CD4-positive, alpha-beta T cell (primary cell): Measurements from ENCODE around the gene GRIA3. TPM values are rescaled to one million over a fixed set of nuclear protein-coding genes. Genes with fewer than 3 reads are reported as not detected.

Experiments
- ATAC-seq: fragments of 200-7000 bp; cut with Tn5 transposase; one replicate; pipeline ENCODE4 v1.10.0; 2022; ENCODE audit warnings: mild to moderate bottlenecking; ENCODE audit not compliant: poor library complexity
- CTCF ChIA-PET: fragments of 350-600 bp; sonication (Branson Sonifier 250); formaldehyde crosslinking; loops from one replicate; lab custom pipeline; 2021; ENCODE audit warnings: antibody characterized with exemption, inconsistent platforms; lab: Charles Lee
- POLR2A ChIA-PET: fragments of 350-600 bp; sonication (Branson Sonifier 250); formaldehyde crosslinking; loops from one replicate; lab custom pipeline; 2021; ENCODE audit warnings: antibody characterized with exemption, inconsistent platforms; lab: Charles Lee
- DNase-seq, 14 experiments: peaks; one replicate each; pipeline ENCODE4 v3.0.0-alpha.2; 2013 to 2020; ENCODE audit warnings: mixed read lengths in 2 of 14
- H3K27ac ChIP-seq, 2 donors: one replicate each; pipeline versions ENCODE4 v1.5.1 to v1.7.0; 2013; ENCODE audit warnings: low read length in 2 of 2, low read depth in 1 of 2, mild to moderate bottlenecking in 1 of 2
- H3K27me3 ChIP-seq, 2 experiments: 1 replicate in 1 of 2; 2 replicates in 1 of 2; pipeline versions ENCODE4 v1.6.1 to v1.7.0; 2013; ENCODE audit warnings: low read length in 2 of 2, control low read depth in 1 of 2, mild to moderate bottlenecking in 1 of 2, moderate library complexity in 1 of 2; ENCODE audit not compliant: insufficient read depth in 2 of 2, control insufficient read depth in 1 of 2
- H3K36me3 ChIP-seq: one replicate; pipeline ENCODE4 v1.6.1; 2013; ENCODE audit warnings: low read length, control low read depth; ENCODE audit not compliant: insufficient read depth
- H3K4me1 ChIP-seq: one replicate; pipeline ENCODE4 v1.6.1; 2013; ENCODE audit warnings: low read length, control low read depth; ENCODE audit not compliant: insufficient read depth
- H3K4me3 ChIP-seq: one replicate; pipeline ENCODE4 v1.5.1; 2013; ENCODE audit warnings: mild to moderate bottlenecking, low read length, moderate library complexity
- H3K9me3 ChIP-seq, 2 experiments: 1 replicate in 1 of 2; 2 replicates in 1 of 2; pipeline versions ENCODE4 v1.6.1 to v1.7.0; 2013; ENCODE audit warnings: low read length in 2 of 2, mild to moderate bottlenecking in 2 of 2, control low read depth in 1 of 2, moderate library complexity in 1 of 2; ENCODE audit not compliant: control insufficient read depth in 1 of 2, insufficient read depth in 1 of 2
- H3K27ac Mint-ChIP-seq: one replicate; pipeline ENCODE4 v1.8.0; 2020; ENCODE audit warnings: mixed read lengths
- H3K27me3 Mint-ChIP-seq: one replicate; pipeline ENCODE4 v1.8.0; 2021; ENCODE audit warnings: mixed read lengths
- H3K36me3 Mint-ChIP-seq: one replicate; pipeline ENCODE4 v1.8.0; 2021; ENCODE audit warnings: low read depth, mixed read lengths
- H3K4me1 Mint-ChIP-seq: one replicate; pipeline ENCODE4 v1.8.0; 2021; ENCODE audit warnings: low read depth, mixed read lengths
- H3K4me3 Mint-ChIP-seq: one replicate; pipeline ENCODE4 v1.8.0; 2020; ENCODE audit warnings: mild to moderate bottlenecking, mixed read lengths
- H3K9me3 Mint-ChIP-seq: one replicate; pipeline ENCODE4 v1.8.0; 2020; ENCODE audit warnings: mixed read lengths
- intact Hi-C, 2 experiments: fragments of 100-400 bp; cut with DNase I in 1 of 2; cut with micrococcal nuclease in 1 of 2; formaldehyde crosslinking; loops; one replicate each; pipeline versions ENCODE4 v1.15.1 to v1.9.0; 2023 to 2025; cut with DNase I, micrococcal nuclease
- total RNA-seq, 174 experiments: library from RNA in 2 of 174; stranded (reverse) in 2 of 174; gene quantifications; one replicate each; pipeline ENCODE4 v1.2.3 and lab custom pipeline; 2021 to 2026
- TF ChIP-seq, protein P1 (sequence below): fragments of 200-600 bp; IDR thresholded peaks from one replicate; pipeline ENCODE4 v1.8.0; 2022; ENCODE audit warnings: antibody characterized with exemption, mild to moderate bottlenecking

Gene GRIA3
- total RNA-seq, 2 experiments from 2014 or later, result not detected

DNA sequence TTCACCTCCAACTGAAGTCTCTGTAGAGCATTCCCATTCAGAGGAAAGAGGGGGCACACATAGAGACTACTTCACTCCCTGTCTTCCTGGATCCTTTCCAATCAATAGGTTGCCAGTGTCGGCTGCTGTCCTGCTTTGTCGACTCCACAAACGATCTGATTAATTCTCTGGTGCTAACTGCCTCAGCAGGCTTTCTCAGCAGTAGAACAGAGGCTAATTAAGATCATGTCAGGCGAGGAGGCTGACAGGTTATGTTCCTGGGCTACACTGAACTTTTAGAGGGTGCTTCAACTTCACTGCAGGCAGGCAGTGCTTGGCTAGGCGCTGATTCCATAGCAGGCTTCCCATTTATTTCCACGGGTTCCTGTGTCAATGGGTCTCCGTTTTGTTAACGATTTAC, 79.2 kb downstream of the GRIA3 start:
- H3K36me3 Mint-ChIP-seq, result no peaks in the 10 kb centered on the region
- intact Hi-C loops, result no loop called here
- Histone ChIP-seq H3K27ac (no peak overlapping the region), H3K27me3 (peaks cover 0 to 5% of the 10 kb centered on the region in 2 experiments), H3K4me3 (no peak overlapping the region), H3K9me3 (no peaks in the 10 kb centered on the region), H3K4me1 (no peaks in the 10 kb centered on the region), H3K36me3 (no peaks in the 10 kb centered on the region)
- TF ChIP-seq, protein P1, sequence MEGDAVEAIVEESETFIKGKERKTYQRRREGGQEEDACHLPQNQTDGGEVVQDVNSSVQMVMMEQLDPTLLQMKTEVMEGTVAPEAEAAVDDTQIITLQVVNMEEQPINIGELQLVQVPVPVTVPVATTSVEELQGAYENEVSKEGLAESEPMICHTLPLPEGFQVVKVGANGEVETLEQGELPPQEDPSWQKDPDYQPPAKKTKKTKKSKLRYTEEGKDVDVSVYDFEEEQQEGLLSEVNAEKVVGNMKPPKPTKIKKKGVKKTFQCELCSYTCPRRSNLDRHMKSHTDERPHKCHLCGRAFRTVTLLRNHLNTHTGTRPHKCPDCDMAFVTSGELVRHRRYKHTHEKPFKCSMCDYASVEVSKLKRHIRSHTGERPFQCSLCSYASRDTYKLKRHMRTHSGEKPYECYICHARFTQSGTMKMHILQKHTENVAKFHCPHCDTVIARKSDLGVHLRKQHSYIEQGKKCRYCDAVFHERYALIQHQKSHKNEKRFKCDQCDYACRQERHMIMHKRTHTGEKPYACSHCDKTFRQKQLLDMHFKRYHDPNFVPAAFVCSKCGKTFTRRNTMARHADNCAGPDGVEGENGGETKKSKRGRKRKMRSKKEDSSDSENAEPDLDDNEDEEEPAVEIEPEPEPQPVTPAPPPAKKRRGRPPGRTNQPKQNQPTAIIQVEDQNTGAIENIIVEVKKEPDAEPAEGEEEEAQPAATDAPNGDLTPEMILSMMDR, result no peak
- H3K4me1 Mint-ChIP-seq, result no peaks in the 10 kb centered on the region
- no peak for ATAC-seq
- H3K4me3 Mint-ChIP-seq, result no peak overlapping the region
- no peaks in the 10 kb centered on the region for H3K9me3 Mint-ChIP-seq
- no peak overlapping the region for H3K27ac Mint-ChIP-seq
- no peaks in the 10 kb centered on the region for H3K27me3 Mint-ChIP-seq
- POLR2A ChIA-PET, result no interaction called here
- CTCF ChIA-PET, result no interaction called here
- DNase-seq, result no peak

DNA sequence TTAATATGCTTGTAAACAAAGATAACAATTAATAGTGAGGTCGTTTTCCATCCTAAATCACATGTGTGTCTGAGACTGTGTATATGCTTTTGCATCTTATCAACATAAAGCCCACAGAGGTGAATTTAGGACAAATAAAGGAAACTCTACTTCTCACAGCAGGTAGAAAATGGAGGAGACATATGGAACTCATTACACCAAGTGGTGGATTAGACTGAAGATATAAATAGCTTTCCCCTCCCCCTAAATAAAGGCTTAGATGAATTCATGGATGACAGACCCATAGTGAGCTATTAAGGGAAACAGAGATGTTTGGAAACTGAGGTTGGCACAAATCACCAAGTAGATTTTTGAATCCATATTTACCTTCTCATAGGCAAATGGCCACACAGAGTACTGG, 79.7 kb downstream of the GRIA3 start:
- H3K9me3 ChIP-seq, result no peaks in the 10 kb centered on the region
- H3K4me3 ChIP-seq, result no peak overlapping the region
- peaks cover 0 to 5% of the 10 kb centered on the region in 2 experiments for H3K27me3 ChIP-seq
- H3K4me3 Mint-ChIP-seq, result no peak overlapping the region
- no peaks in the 10 kb centered on the region for H3K4me1 ChIP-seq
- no peak for ATAC-seq
- H3K27me3 Mint-ChIP-seq, result no peaks in the 10 kb centered on the region
- H3K27ac ChIP-seq, result no peak overlapping the region
- H3K4me1 Mint-ChIP-seq, result no peaks in the 10 kb centered on the region
- H3K9me3 Mint-ChIP-seq, result no peaks in the 10 kb centered on the region
- ChIA-PET POLR2A (no interaction called here), CTCF (no interaction called here)
- DNase-seq, result no peak
- H3K36me3 Mint-ChIP-seq, result no peaks in the 10 kb centered on the region
- TF ChIP-seq, protein P1, result no peak
- no peaks in the 10 kb centered on the region for H3K36me3 ChIP-seq
- intact Hi-C loops, result no loop called here
- H3K27ac Mint-ChIP-seq, result no peak overlapping the region

DNA sequence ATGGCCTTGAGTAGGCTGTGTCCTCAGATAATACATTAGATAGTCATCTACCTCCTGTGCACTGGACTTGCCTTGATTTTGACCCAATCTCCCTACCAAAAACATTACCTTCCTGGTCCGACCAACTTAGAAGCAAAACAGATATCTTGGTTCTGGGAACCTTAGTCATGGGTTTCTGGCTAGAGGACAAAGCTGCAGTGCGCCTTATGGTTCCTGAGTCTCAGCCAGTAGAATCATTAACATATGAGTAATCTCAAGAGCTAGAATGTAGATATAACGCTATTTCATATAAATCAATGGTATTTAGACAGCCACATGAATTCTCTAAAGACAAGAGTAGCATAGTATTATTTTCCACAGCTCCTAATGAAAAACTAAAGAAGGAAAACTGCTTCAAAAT, 83.1 kb downstream of the GRIA3 start:
- H3K36me3 Mint-ChIP-seq, result no peaks in the 10 kb centered on the region
- no peak overlapping the region for H3K27ac Mint-ChIP-seq
- H3K27me3 Mint-ChIP-seq, result no peaks in the 10 kb centered on the region
- no peak overlapping the region for H3K27ac ChIP-seq
- no peaks in the 10 kb centered on the region for H3K9me3 Mint-ChIP-seq
- CTCF ChIA-PET, result no interaction called here
- POLR2A ChIA-PET, result no interaction called here
- no peak overlapping the region for H3K4me3 Mint-ChIP-seq
- ATAC-seq (no peak), DNase-seq (no peak)
- H3K4me1 ChIP-seq, result no peaks in the 10 kb centered on the region
- H3K27me3 ChIP-seq, result peaks cover 0 to under 1% of the 10 kb centered on the region in 2 experiments
- H3K36me3 ChIP-seq, result no peaks in the 10 kb centered on the region
- no peaks in the 10 kb centered on the region for H3K9me3 ChIP-seq
- no peak overlapping the region for H3K4me3 ChIP-seq
- TF ChIP-seq, protein P1, result no peak
- H3K4me1 Mint-ChIP-seq, result no peaks in the 10 kb centered on the region
- intact Hi-C loops, result no loop called here
